Measurements from ENCODE around the gene KCNJ1. TPM values are rescaled to one million over a fixed set of nuclear protein-coding genes. Genes with fewer than 3 reads are reported as not detected.

Gene KCNJ1
- total RNA-seq, 1 experiment from 2014 or later, result not detected

DNA sequence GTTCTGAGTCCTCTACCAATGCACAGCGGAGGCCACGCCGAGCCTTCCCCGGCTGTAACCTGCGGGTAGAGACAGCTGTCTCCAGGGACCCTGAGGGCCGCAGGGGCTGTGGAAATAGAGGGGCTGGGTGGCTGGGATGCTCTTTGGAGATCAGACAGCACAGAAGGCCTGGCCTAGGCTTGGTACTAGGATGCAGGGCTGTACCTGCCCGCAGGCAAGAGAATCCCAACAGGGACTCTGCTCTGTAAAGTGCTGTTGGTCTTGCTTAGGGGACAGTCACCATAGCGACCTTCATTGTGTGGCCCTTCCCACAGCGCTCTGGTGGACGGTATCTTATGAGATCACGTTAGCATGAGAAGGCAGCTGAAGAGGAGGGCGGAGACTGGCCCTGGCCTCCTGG lies 12.7 kb upstream of the KCNJ1 start:
- no peaks in the 10 kb centered on the region for H3K27me3 ChIP-seq (ENCODE audit: low read length)

DNA sequence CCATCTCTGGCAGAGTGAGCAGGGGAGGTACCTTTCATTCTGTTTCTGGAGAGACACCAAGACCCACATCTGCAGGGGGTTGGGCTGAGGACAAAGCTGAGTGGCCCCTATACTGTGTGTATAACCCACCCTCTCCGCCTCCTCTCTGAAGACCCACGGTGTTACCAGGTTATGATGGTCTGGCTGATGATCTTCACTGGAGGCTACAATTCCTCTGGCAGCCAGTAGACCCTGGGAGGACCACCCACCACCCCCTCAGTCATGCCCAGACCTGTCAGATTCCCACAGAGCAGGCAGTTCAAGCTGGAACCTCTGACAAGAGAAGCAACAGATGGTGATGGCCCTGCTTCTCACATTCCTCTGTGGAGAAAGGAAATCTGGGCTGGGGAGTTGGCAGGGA lies 11.4 kb upstream of the KCNJ1 start:
- H3K4me1 ChIP-seq (ENCODE audit: low read length), result no peaks in the 10 kb centered on the region
- no peak overlapping the region for H2AFZ ChIP-seq (ENCODE audit: low read length)
- H3K9ac ChIP-seq (ENCODE audit: low read length), result no peak overlapping the region
- no peak overlapping the region for H3K27ac ChIP-seq (ENCODE audit: low read length)
- DNase-seq, result no peak
- H3K79me2 ChIP-seq (ENCODE audit: low read length), result no peaks in the 10 kb centered on the region
- H3K4me3 ChIP-seq (ENCODE audit: low read length), result no peak overlapping the region
- H3K9me3 ChIP-seq (ENCODE audit: low read length), result no peaks in the 10 kb centered on the region
- no peaks in the 10 kb centered on the region for H3K36me3 ChIP-seq (ENCODE audit: insufficient read depth, low read length)
- H4K20me1 ChIP-seq (ENCODE audit: insufficient read depth, low read depth, low read length), result no peaks in the 10 kb centered on the region
- no peaks in the 10 kb centered on the region for H3K9me2 ChIP-seq (replicated peaks; ENCODE audit: insufficient read depth, low read length)
- no peaks in the 10 kb centered on the region for H3K27me3 ChIP-seq (ENCODE audit: low read length)
- H3K4me2 ChIP-seq (ENCODE audit: low read depth, low read length, poor library complexity, severe bottlenecking), result no peak overlapping the region

More for the DNA sequence above, 12.7 kb upstream of the KCNJ1 start:
- no peaks in the 10 kb centered on the region for H3K36me3 ChIP-seq (ENCODE audit: insufficient read depth, low read length)
- no peak overlapping the region for H3K4me3 ChIP-seq (ENCODE audit: low read length)
- H3K79me2 ChIP-seq (ENCODE audit: low read length), result no peaks in the 10 kb centered on the region
- H2AFZ ChIP-seq (ENCODE audit: low read length), result no peak overlapping the region
- no peaks in the 10 kb centered on the region for H3K4me1 ChIP-seq (ENCODE audit: low read length)
- no peak overlapping the region for H3K27ac ChIP-seq (ENCODE audit: low read length)
- no peak for DNase-seq
- no peaks in the 10 kb centered on the region for H3K9me2 ChIP-seq (replicated peaks; ENCODE audit: insufficient read depth, low read length)
- no peaks in the 10 kb centered on the region for H4K20me1 ChIP-seq (ENCODE audit: insufficient read depth, low read depth, low read length)
- no peak overlapping the region for H3K9ac ChIP-seq (ENCODE audit: low read length)
- H3K9me3 ChIP-seq (ENCODE audit: low read length), result no peaks in the 10 kb centered on the region
- no peak overlapping the region for H3K4me2 ChIP-seq (ENCODE audit: low read depth, low read length, poor library complexity, severe bottlenecking)

DNA sequence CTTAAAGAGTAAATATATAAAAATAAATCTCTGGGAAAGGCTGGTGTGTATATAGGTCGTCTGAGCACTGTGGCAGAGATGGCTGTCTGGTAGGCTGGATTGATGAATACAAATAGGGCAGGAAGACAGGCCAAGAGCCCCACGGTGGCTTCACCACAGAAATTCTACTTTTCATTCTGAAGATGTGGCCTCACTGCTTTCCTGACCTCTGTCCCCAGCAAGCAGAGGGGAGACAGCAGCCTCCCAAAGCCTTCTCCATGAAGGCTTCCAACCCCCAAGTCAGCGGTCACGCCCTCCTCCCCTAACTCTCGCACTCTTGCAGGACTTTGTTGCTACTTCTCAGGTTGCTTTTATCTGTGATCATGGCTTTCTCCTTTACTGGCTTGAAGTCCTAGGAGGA lies 10.6 kb upstream of the KCNJ1 start:
- no peak overlapping the region for H3K4me2 ChIP-seq (ENCODE audit: low read depth, low read length, poor library complexity, severe bottlenecking)
- H4K20me1 ChIP-seq (ENCODE audit: insufficient read depth, low read depth, low read length), result no peaks in the 10 kb centered on the region
- H3K9me2 ChIP-seq (replicated peaks; ENCODE audit: insufficient read depth, low read length), result no peaks in the 10 kb centered on the region
- H3K27me3 ChIP-seq (ENCODE audit: low read length), result no peaks in the 10 kb centered on the region
- H3K9me3 ChIP-seq (ENCODE audit: low read length), result no peaks in the 10 kb centered on the region
- no peaks in the 10 kb centered on the region for H3K79me2 ChIP-seq (ENCODE audit: low read length)
- H3K27ac ChIP-seq (ENCODE audit: low read length), result no peak overlapping the region
- no peaks in the 10 kb centered on the region for H3K4me1 ChIP-seq (ENCODE audit: low read length)
- H3K9ac ChIP-seq (ENCODE audit: low read length), result no peak overlapping the region
- DNase-seq, result no peak
- H3K36me3 ChIP-seq (ENCODE audit: insufficient read depth, low read length), result no peaks in the 10 kb centered on the region
- H2AFZ ChIP-seq (ENCODE audit: low read length), result no peak overlapping the region
- H3K4me3 ChIP-seq (ENCODE audit: low read length), result no peak overlapping the region

DNA sequence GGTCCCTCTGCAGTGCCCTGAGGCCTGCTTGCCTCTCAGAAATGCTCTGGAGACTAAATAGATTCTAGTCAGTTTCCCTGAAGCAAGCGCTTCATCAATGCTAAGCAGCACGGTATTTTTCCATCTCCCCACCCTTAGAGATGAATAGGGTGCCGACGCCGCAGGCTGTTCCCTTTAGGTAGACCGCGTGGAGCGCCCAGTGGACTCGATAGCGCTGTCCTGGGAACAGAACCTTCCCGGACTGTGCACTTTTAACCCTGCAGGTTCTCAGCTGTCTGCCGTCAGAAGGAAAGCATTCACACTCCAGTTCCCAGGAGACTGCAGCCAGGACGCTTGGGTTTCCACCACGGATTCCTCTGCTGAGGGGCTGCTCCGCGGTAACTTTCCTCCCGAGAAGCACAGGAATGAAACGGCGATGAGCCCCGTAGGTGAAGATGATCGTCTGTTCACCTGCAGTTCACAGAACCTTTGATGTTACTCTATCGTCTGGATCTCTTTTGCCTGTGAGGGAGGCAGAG lies 9.1 kb upstream of the KCNJ1 start:
- Histone ChIP-seq H4K20me1 (ENCODE audit: insufficient read depth, low read depth, low read length) (no peaks in the 10 kb centered on the region), H2AFZ (ENCODE audit: low read length) (no peak overlapping the region), H3K9me2 (replicated peaks; ENCODE audit: insufficient read depth, low read length) (no peaks in the 10 kb centered on the region), H3K36me3 (ENCODE audit: insufficient read depth, low read length) (no peaks in the 10 kb centered on the region), H3K4me2 (ENCODE audit: low read depth, low read length, poor library complexity, severe bottlenecking) (no peak overlapping the region), H3K9me3 (ENCODE audit: low read length) (no peaks in the 10 kb centered on the region), H3K79me2 (ENCODE audit: low read length) (no peaks in the 10 kb centered on the region), H3K4me1 (ENCODE audit: low read length) (no peaks in the 10 kb centered on the region), H3K27ac (ENCODE audit: low read length) (no peak overlapping the region), H3K27me3 (ENCODE audit: low read length) (no peaks in the 10 kb centered on the region), H3K9ac (ENCODE audit: low read length) (no peak overlapping the region), H3K4me3 (ENCODE audit: low read length) (no peak overlapping the region)
- DNase-seq, result no peak

DNA sequence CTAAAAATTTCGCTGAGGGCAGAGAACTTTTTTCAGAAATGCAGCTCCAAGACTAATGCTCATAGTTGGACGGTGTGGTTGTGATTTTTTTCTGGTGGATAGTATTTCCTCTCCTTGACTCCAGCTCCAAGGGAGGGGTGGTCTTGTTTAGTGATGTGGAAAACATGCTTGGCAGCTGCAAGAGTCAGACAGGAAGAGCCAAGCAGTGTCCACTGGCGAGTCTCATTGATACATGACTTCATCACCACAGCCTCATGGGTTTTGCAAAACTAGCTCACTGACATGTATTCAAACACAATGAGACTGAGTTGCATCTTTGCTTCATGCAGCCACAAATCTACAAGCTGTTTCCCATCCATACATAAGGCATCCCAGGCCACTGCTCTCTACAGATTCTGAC lies 7.3 kb upstream of the KCNJ1 start:
- Histone ChIP-seq H3K36me3 (ENCODE audit: insufficient read depth, low read length) (no peaks in the 10 kb centered on the region), H3K4me1 (ENCODE audit: low read length) (no peaks in the 10 kb centered on the region), H3K79me2 (ENCODE audit: low read length) (no peaks in the 10 kb centered on the region), H3K4me3 (ENCODE audit: low read length) (no peak overlapping the region), H3K4me2 (ENCODE audit: low read depth, low read length, poor library complexity, severe bottlenecking) (no peak overlapping the region), H2AFZ (ENCODE audit: low read length) (no peak overlapping the region), H3K27me3 (ENCODE audit: low read length) (no peaks in the 10 kb centered on the region), H3K9me3 (ENCODE audit: low read length) (no peaks in the 10 kb centered on the region), H3K9ac (ENCODE audit: low read length) (no peak overlapping the region), H3K9me2 (replicated peaks; ENCODE audit: insufficient read depth, low read length) (no peaks in the 10 kb centered on the region), H3K27ac (ENCODE audit: low read length) (no peak overlapping the region), H4K20me1 (ENCODE audit: insufficient read depth, low read depth, low read length) (no peaks in the 10 kb centered on the region)
- no peak for DNase-seq

DNA sequence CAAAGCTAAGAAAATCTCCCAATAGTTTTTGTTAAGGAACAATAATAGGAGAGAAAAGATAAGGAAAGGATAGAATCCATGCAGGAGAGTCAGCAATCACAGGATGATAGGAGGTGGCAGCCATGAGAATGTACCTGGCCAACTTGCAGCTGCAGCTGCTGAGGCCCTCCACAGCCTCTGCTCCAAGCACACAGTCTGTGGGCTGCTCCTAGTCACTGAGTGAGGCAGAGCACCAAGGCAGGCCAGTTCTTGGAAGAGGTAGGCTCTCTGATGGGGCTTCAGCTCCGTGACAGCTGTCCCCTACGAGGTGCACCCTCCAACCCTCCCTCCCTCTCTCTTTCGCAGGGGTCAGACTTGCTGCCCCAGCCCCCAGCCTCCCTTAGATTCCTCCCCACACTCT lies 5.5 kb upstream of the KCNJ1 start:
- Histone ChIP-seq H3K79me2 (ENCODE audit: low read length) (no peaks in the 10 kb centered on the region), H3K4me1 (ENCODE audit: low read length) (no peaks in the 10 kb centered on the region), H4K20me1 (ENCODE audit: insufficient read depth, low read depth, low read length) (no peaks in the 10 kb centered on the region), H3K27ac (ENCODE audit: low read length) (no peak overlapping the region), H2AFZ (ENCODE audit: low read length) (no peak overlapping the region), H3K4me3 (ENCODE audit: low read length) (no peak overlapping the region), H3K27me3 (ENCODE audit: low read length) (no peaks in the 10 kb centered on the region), H3K9ac (ENCODE audit: low read length) (no peak overlapping the region), H3K9me2 (replicated peaks; ENCODE audit: insufficient read depth, low read length) (no peaks in the 10 kb centered on the region), H3K4me2 (ENCODE audit: low read depth, low read length, poor library complexity, severe bottlenecking) (no peak overlapping the region), H3K36me3 (ENCODE audit: insufficient read depth, low read length) (no peaks in the 10 kb centered on the region), H3K9me3 (ENCODE audit: low read length) (no peaks in the 10 kb centered on the region)
- no peak for DNase-seq

DNA sequence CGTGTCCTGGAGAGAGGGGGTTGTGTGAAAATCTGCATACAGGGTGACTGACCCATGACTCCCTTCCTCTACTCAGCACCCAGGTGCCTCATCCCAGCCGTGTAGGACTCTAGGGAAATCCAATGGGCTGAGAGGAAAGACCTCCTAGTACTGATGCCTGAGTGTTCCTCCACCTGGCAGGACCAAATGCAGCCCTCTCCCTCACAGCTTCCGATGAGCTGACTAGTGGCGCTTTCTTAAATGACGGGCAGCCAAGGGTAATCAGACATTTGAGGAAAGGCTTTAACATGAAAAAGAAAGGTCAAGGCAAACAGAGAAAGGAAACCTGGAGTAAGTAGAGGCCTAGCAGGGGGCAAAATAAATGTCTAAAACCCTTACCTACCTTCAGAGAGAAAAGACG lies 5.0 kb upstream of the KCNJ1 start:
- no peak overlapping the region for H2AFZ ChIP-seq (ENCODE audit: low read length)

DNA sequence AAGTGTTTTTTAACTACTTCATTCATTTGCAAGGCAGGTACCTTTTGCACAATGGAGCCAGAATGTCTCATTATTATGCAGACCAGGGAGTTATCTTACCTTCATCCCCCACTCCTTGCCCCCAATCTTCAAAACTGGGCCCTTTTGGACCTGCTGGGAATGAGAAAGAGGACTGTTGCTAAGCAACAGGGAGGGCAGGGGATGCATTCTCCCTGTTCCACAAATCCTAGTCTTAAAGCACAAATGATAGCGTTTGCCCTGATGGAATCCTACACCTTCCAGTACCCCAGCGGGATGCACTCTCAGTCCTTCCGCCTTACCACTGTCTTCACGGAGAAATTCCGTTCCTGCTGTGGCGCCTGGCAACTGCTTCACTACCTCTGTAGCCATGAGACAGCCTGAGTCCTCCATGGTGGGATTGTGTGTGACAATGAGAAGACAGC lies 4.1 kb upstream of the KCNJ1 start:
- H3K9me3 ChIP-seq (ENCODE audit: low read length), result no peaks in the 10 kb centered on the region
- H3K79me2 ChIP-seq (ENCODE audit: low read length), result no peaks in the 10 kb centered on the region
- no peaks in the 10 kb centered on the region for H3K27me3 ChIP-seq (ENCODE audit: low read length)
- DNase-seq, result no peak
- no peaks in the 10 kb centered on the region for H3K36me3 ChIP-seq (ENCODE audit: insufficient read depth, low read length)
- H2AFZ ChIP-seq (ENCODE audit: low read length), result no peak overlapping the region
- no peaks in the 10 kb centered on the region for H4K20me1 ChIP-seq (ENCODE audit: insufficient read depth, low read depth, low read length)
- no peak overlapping the region for H3K9ac ChIP-seq (ENCODE audit: low read length)
- H3K4me2 ChIP-seq (ENCODE audit: low read depth, low read length, poor library complexity, severe bottlenecking), result no peak overlapping the region
- H3K27ac ChIP-seq (ENCODE audit: low read length), result no peak overlapping the region
- H3K9me2 ChIP-seq (replicated peaks; ENCODE audit: insufficient read depth, low read length), result no peaks in the 10 kb centered on the region
- H3K4me3 ChIP-seq (ENCODE audit: low read length), result no peak overlapping the region
- no peaks in the 10 kb centered on the region for H3K4me1 ChIP-seq (ENCODE audit: low read length)

More for the DNA sequence above, 5.0 kb upstream of the KCNJ1 start:
- Histone ChIP-seq H3K27me3 (ENCODE audit: low read length) (no peaks in the 10 kb centered on the region), H3K4me2 (ENCODE audit: low read depth, low read length, poor library complexity, severe bottlenecking) (no peak overlapping the region), H4K20me1 (ENCODE audit: insufficient read depth, low read depth, low read length) (no peaks in the 10 kb centered on the region), H3K36me3 (ENCODE audit: insufficient read depth, low read length) (no peaks in the 10 kb centered on the region), H3K27ac (ENCODE audit: low read length) (no peak overlapping the region), H3K79me2 (ENCODE audit: low read length) (no peaks in the 10 kb centered on the region), H3K4me3 (ENCODE audit: low read length) (no peak overlapping the region), H3K9me3 (ENCODE audit: low read length) (no peaks in the 10 kb centered on the region), H3K9ac (ENCODE audit: low read length) (no peak overlapping the region), H3K4me1 (ENCODE audit: low read length) (no peaks in the 10 kb centered on the region), H3K9me2 (replicated peaks; ENCODE audit: insufficient read depth, low read length) (no peaks in the 10 kb centered on the region)
- no peak for DNase-seq
